Measurements from ENCODE around the gene RBM27. TPM values are rescaled to one million over a fixed set of nuclear protein-coding genes. Genes with fewer than 3 reads are reported as not detected.

Gene RBM27, protein sequence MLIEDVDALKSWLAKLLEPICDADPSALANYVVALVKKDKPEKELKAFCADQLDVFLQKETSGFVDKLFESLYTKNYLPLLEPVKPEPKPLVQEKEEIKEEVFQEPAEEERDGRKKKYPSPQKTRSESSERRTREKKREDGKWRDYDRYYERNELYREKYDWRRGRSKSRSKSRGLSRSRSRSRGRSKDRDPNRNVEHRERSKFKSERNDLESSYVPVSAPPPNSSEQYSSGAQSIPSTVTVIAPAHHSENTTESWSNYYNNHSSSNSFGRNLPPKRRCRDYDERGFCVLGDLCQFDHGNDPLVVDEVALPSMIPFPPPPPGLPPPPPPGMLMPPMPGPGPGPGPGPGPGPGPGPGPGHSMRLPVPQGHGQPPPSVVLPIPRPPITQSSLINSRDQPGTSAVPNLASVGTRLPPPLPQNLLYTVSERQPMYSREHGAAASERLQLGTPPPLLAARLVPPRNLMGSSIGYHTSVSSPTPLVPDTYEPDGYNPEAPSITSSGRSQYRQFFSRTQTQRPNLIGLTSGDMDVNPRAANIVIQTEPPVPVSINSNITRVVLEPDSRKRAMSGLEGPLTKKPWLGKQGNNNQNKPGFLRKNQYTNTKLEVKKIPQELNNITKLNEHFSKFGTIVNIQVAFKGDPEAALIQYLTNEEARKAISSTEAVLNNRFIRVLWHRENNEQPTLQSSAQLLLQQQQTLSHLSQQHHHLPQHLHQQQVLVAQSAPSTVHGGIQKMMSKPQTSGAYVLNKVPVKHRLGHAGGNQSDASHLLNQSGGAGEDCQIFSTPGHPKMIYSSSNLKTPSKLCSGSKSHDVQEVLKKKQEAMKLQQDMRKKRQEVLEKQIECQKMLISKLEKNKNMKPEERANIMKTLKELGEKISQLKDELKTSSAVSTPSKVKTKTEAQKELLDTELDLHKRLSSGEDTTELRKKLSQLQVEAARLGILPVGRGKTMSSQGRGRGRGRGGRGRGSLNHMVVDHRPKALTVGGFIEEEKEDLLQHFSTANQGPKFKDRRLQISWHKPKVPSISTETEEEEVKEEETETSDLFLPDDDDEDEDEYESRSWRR
- total RNA-seq: 10 to 100 TPM; 16.0 to 29.1 (median 20.4) TPM

GRCh38 chr5:146203011-146203871, at the start of gene RBM27:
Gene RBM27, plus strand, starts transcription at chr5:146203605. Its CDS starts 161 bp downstream, at chr5:146203766.
- TF ChIP-seq CTCF (IDR thresholded peaks at IDR 0.05; ENCODE audit: low read depth): no peak

DNA sequence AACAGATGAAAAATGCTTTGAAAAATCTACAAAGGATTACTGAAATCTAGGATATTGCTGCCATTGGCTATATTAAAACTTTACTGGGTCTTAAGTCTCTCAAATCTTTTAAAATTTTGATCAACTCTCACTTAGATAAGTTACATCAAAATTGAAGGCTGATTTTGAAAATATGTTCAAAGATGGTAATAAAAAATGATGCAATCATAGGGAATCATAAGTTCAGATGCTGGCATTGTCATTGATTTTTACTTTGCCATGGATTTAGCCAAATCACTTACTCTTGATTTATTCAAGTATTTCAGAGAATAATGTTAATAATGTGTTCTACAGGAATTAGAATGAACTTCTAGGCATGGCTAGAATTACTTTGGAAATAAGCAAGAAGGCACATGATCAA, 45.1 kb upstream of the RBM27 start:
- TF ChIP-seq CTCF (IDR thresholded peaks at IDR 0.05; ENCODE audit: low read depth): no peak

- no peak for TF ChIP-seq CTCF (IDR thresholded peaks at IDR 0.05; ENCODE audit: low read depth)
These were observed 39.0 kb upstream of the RBM27 start for GRCh38 chr5:146164382-146164781.

GRCh38 chr5:146165460-146165859, 37.9 kb upstream of the RBM27 start:
- TF ChIP-seq CTCF (IDR thresholded peaks at IDR 0.05; ENCODE audit: low read depth): no peak

DNA sequence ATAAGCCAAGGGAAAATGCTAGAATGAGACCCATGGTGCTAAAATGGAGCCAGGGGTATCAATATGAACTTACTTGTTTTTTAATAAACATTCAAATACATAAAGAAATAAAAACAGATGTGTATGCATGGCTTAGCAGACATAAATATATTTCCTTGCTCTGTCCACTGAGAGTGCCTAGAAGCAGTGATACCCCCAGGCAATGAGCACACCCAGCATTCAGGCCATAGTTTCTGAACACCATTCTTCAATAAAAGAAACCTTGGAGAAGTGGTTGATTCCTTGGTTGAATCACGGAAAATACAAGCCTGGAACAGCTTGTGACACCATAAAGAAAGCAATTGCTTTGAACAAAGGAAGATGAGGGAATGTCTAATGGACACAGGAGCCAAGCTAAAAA, 37.5 kb upstream of the RBM27 start:
- no peak for TF ChIP-seq CTCF (IDR thresholded peaks at IDR 0.05; ENCODE audit: low read depth)

DNA sequence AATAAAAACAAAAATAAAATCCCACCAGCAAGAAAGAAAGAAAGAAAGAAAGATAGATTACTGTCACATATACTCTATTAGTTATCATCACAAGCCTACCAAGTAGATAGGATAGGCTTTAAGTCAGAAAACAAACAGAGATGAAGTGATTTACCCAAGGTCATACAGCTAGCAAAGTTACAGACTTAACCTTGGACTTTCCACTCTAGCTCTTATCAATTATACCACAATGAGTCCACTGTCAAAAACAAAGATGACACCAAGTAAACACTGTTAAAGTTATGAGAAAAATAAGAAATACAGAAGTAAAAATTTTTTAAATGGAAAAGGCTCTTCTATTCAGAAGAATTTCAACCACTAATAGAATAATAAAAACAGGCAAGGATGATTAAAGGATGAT, 34.3 kb upstream of the RBM27 start:
- TF ChIP-seq CTCF (IDR thresholded peaks at IDR 0.05; ENCODE audit: low read depth): no peak

Data from subcutaneous adipose tissue (tissue), 4 donors.